Prostate gland (tissue), 2 donors: ENCODE results near the gene BHLHE40.

Experiments used
- POLR2A ChIP-seq: fragments of 450-650 bp; IDR thresholded peaks from one replicate; pipeline ENCODE4 v1.6.1; 2016; ENCODE audit warnings: antibody characterized with exemption, mild to moderate bottlenecking
- TF ChIP-seq, protein P1 (sequence below), 4 experiments: fragments of 200-600 bp in 2 of 4; fragments of 450-650 bp in 2 of 4; sonication (generic) in 2 of 4; IDR thresholded peaks; 1 replicate in 3 of 4; 2 replicates in 1 of 4; pipeline ENCODE4 v1.5.1; 2016 to 2019; ENCODE audit warnings: antibody characterized with exemption in 4 of 4, mild to moderate bottlenecking in 2 of 4, moderate library complexity in 2 of 4

DNA sequence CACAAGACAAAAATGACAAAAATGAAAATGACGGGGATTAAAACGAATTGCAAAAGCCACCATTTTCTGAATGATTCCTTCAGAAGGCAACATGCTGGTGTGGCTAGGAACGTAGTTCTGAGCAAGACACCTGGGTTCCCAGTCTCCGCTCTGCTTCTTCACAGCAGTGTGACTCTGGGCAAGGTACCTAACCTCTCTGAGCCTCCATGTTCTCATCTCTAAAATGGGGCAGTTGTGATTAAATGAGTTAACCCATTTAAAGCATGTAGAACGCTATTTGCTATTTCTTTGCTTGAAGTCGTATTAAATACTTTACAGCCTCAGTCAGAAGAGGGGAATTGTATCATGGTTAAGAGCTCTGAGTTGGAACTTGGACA is 23.6 kb downstream of the BHLHE40 start:
- TF ChIP-seq, protein P1, sequence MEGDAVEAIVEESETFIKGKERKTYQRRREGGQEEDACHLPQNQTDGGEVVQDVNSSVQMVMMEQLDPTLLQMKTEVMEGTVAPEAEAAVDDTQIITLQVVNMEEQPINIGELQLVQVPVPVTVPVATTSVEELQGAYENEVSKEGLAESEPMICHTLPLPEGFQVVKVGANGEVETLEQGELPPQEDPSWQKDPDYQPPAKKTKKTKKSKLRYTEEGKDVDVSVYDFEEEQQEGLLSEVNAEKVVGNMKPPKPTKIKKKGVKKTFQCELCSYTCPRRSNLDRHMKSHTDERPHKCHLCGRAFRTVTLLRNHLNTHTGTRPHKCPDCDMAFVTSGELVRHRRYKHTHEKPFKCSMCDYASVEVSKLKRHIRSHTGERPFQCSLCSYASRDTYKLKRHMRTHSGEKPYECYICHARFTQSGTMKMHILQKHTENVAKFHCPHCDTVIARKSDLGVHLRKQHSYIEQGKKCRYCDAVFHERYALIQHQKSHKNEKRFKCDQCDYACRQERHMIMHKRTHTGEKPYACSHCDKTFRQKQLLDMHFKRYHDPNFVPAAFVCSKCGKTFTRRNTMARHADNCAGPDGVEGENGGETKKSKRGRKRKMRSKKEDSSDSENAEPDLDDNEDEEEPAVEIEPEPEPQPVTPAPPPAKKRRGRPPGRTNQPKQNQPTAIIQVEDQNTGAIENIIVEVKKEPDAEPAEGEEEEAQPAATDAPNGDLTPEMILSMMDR (IDR thresholded peaks at IDR 0.05), result no peak
- TF ChIP-seq POLR2A, result no peak
